GM12875 (cell line): ENCODE data around the gene KLHL15.

Experiments used
- H3K4me3 ChIP-seq: one replicate; pipeline ENCODE4 v1.5.1; 2011; ENCODE audit warnings: low read depth, low read length, control low read depth
- TF ChIP-seq, protein P1 (sequence below): IDR thresholded peaks from 2 replicates; pipeline ENCODE4 v1.5.1; 2011; ENCODE audit warnings: low read depth, mild to moderate bottlenecking, control low read depth, inconsistent platforms, low read length, moderate library complexity, borderline replicate concordance; ENCODE audit not compliant: insufficient read depth

KLHL15 gene

DNA sequence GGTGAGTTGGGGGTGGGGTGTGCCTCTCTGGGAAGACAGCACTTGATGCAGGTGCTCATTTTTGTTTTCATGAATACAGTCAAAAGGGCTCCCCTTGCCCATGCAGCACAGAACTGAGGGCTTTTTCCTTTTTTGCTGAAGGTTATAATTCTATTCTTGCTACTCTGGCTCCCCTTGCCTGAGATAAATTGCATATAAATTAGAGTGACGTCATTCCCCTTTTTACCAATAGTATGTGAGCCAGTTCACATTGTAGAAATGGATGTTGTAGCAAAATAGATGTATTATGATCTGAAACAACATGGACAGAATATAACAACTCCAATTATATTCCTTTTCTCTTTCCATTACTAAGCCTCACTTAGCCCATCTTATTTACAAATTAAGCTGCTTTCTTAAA lies 90.8 kb downstream of the KLHL15 start:
- TF ChIP-seq, protein P1, sequence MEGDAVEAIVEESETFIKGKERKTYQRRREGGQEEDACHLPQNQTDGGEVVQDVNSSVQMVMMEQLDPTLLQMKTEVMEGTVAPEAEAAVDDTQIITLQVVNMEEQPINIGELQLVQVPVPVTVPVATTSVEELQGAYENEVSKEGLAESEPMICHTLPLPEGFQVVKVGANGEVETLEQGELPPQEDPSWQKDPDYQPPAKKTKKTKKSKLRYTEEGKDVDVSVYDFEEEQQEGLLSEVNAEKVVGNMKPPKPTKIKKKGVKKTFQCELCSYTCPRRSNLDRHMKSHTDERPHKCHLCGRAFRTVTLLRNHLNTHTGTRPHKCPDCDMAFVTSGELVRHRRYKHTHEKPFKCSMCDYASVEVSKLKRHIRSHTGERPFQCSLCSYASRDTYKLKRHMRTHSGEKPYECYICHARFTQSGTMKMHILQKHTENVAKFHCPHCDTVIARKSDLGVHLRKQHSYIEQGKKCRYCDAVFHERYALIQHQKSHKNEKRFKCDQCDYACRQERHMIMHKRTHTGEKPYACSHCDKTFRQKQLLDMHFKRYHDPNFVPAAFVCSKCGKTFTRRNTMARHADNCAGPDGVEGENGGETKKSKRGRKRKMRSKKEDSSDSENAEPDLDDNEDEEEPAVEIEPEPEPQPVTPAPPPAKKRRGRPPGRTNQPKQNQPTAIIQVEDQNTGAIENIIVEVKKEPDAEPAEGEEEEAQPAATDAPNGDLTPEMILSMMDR: no peak
- H3K4me3 ChIP-seq: no peak overlapping the region

DNA sequence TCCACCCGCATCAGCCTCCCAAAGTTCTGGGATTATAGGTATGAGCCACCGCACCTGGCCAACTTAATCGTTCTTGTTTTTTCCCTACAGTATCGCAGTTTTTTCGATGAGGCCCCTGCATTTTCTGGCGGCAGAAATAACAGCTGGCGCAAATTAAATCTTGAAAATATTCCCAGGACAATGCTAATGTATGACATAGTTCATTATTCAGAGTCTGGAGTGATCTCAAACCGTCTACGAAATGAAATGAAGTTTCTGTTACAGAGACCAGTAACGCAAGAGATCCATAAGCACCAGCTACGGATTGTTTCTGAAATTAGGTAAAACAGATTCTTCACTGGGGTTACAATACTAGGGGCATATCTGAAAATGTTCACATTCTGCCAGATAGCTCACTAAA lies 91.9 kb downstream of the KLHL15 start:
- TF ChIP-seq, protein P1: no peak
- no peak overlapping the region for H3K4me3 ChIP-seq
